Trophoblast cell (in vitro differentiated cells and primary cell): ENCODE results near the gene DNAJC4.
A peak's percentile ranks its signal among the peaks of the same experiment; 100 is the strongest.
"Not testable (repeated sequence)": the region's sequence is repeated elsewhere in the genome, so short reads cannot be mapped to it uniquely, and the experiment has no call there.

Experiments used
- DNase-seq, 2 donors: peaks; one replicate each; pipeline ENCODE4 v3.0.0-alpha.2; 2016
- H2AFZ ChIP-seq: 2 replicates; pipeline ENCODE4 v1.6.1; 2013; ENCODE audit warnings: low read length, moderate library complexity, mild to moderate bottlenecking; ENCODE audit not compliant: insufficient read depth, poor library complexity
- H2AK5ac ChIP-seq: 2 replicates; pipeline ENCODE4 v1.6.1; 2013; ENCODE audit warnings: mild to moderate bottlenecking, low read length
- H2BK120ac ChIP-seq: 2 replicates; pipeline ENCODE4 v1.6.1; 2013; ENCODE audit warnings: low read length, mild to moderate bottlenecking, moderate library complexity; ENCODE audit not compliant: insufficient read depth, poor library complexity
- H2BK12ac ChIP-seq: 2 replicates; pipeline ENCODE4 v1.6.1; 2013; ENCODE audit warnings: mild to moderate bottlenecking, low read length, moderate library complexity
- H2BK5ac ChIP-seq: 2 replicates; pipeline ENCODE4 v1.6.1; 2013; ENCODE audit warnings: low read length, low read depth, moderate library complexity, mild to moderate bottlenecking; ENCODE audit not compliant: poor library complexity
- H3K14ac ChIP-seq: 2 replicates; pipeline ENCODE4 v1.6.1; 2013; ENCODE audit warnings: mild to moderate bottlenecking, low read length
- H3K18ac ChIP-seq: 2 replicates; pipeline ENCODE4 v1.6.1; 2013; ENCODE audit warnings: mild to moderate bottlenecking, low read length
- H3K23ac ChIP-seq: 2 replicates; pipeline ENCODE4 v1.6.1; 2013; ENCODE audit warnings: low read length
- H3K27ac ChIP-seq: 2 replicates; pipeline ENCODE4 v1.5.1; 2013; ENCODE audit warnings: low read depth, mild to moderate bottlenecking, inconsistent platforms, low read length, moderate library complexity
- H3K27me3 ChIP-seq: 2 replicates; pipeline ENCODE4 v1.6.1; 2013; ENCODE audit warnings: inconsistent platforms, mild to moderate bottlenecking, low read length, moderate library complexity; ENCODE audit not compliant: insufficient read depth
- H3K36me3 ChIP-seq, 2 experiments: 1 replicate in 1 of 2; 2 replicates in 1 of 2; pipeline ENCODE4 v1.6.1; 2013; ENCODE audit warnings: low read length in 2 of 2, mild to moderate bottlenecking in 2 of 2, moderate library complexity in 1 of 2; ENCODE audit not compliant: insufficient read depth in 2 of 2, control insufficient read depth in 1 of 2
- H3K4ac ChIP-seq: 2 replicates; pipeline ENCODE4 v1.6.1; 2013; ENCODE audit warnings: low read depth, mild to moderate bottlenecking, low read length, moderate library complexity
- H3K4me1 ChIP-seq, 2 experiments: 1 replicate in 1 of 2; 2 replicates in 1 of 2; pipeline ENCODE4 v1.6.1; 2013; ENCODE audit warnings: low read length in 2 of 2, mild to moderate bottlenecking in 2 of 2, moderate library complexity in 1 of 2; ENCODE audit not compliant: insufficient read depth in 2 of 2, control insufficient read depth in 1 of 2
- H3K4me2 ChIP-seq: 2 replicates; pipeline ENCODE4 v1.6.1; 2013; ENCODE audit warnings: inconsistent platforms, mild to moderate bottlenecking, low read length, moderate library complexity
- H3K4me3 ChIP-seq: 2 replicates; pipeline ENCODE4 v1.5.1; 2013; ENCODE audit warnings: mild to moderate bottlenecking, low read depth, low read length, inconsistent platforms
- H3K79me1 ChIP-seq: one replicate; pipeline ENCODE4 v1.6.1; 2013; ENCODE audit warnings: low read length
- H3K79me2 ChIP-seq: 2 replicates; pipeline ENCODE4 v1.6.1; 2013; ENCODE audit warnings: low read length, mild to moderate bottlenecking; ENCODE audit not compliant: control insufficient read depth, insufficient read depth, poor library complexity
- H3K9ac ChIP-seq: 2 replicates; pipeline ENCODE4 v1.6.1; 2013; ENCODE audit warnings: mild to moderate bottlenecking, low read length
- H3K9me3 ChIP-seq: 2 replicates; pipeline ENCODE4 v1.6.1; 2013; ENCODE audit warnings: low read depth, mild to moderate bottlenecking, control low read depth, inconsistent platforms, low read length; ENCODE audit not compliant: insufficient read depth
- H4K12ac ChIP-seq: 2 replicates; pipeline ENCODE4 v1.6.1; 2013; ENCODE audit warnings: low read depth, mild to moderate bottlenecking, low read length, moderate library complexity
- H4K8ac ChIP-seq: 2 replicates; pipeline ENCODE4 v1.6.1; 2013; ENCODE audit warnings: low read depth, mild to moderate bottlenecking, low read length, moderate library complexity
- H4K91ac ChIP-seq: one replicate; pipeline ENCODE4 v1.6.1; 2013; ENCODE audit warnings: low read depth, mild to moderate bottlenecking, low read length, moderate library complexity
- WGBS: extraction: QIAGEN DNeasy Blood & Tissue Kit; methylation state at CpG from one replicate; pipeline ENCODE4 v1.1.7; 2013; ENCODE audit warnings: missing lambda C conversion rate; ENCODE audit not compliant: insufficient read length, insufficient coverage; ENCODE audit errors: extremely low coverage; 5-methylcytosine and 5-hydroxymethylcytosine counted together

Gene DNAJC4

DNA sequence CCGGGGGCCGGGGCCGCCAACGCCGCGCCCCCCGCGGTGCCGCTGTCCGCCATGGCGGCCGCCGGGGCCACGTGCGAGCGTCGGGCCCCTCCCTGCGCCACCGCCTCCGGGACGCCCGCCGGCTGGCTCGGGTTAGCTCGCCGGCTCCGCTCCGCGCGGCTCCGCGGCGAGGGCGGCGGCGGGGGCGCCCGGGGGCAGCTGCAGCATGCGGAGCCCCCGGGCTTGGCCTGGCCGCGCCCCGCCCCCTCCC is 16.2 kb downstream of the DNAJC4 start:
- not testable (repeated sequence) for H2BK12ac ChIP-seq, H3K4ac ChIP-seq, H3K18ac ChIP-seq, DNase-seq, H2AFZ ChIP-seq, H2AK5ac ChIP-seq, H2BK120ac ChIP-seq, H3K9me3 ChIP-seq, H3K23ac ChIP-seq, H3K27me3 ChIP-seq, H4K12ac ChIP-seq
- H3K27ac ChIP-seq = peak overlapping the region; percentile 87
- H3K4me3 ChIP-seq = peak overlapping the region; percentile 97
- peaks cover 40% of the 10 kb centered on the region for H3K79me1 ChIP-seq
- H3K14ac ChIP-seq = peak overlapping the region; percentile 78
- H4K91ac ChIP-seq = peak overlapping the region; percentile 75
- WGBS = no CpG with 5 or more reads among the region's 43 CpGs
- H3K9ac ChIP-seq = peak overlapping the region; percentile 92
- peaks cover 24 to 36% of the 10 kb centered on the region in 2 experiments for H3K4me1 ChIP-seq
- peak overlapping the region; percentile 23 for H2BK5ac ChIP-seq
- H3K79me2 ChIP-seq = peaks cover 28% of the 10 kb centered on the region
- peak overlapping the region; percentile 58 for H4K8ac ChIP-seq
- H3K4me2 ChIP-seq = peak overlapping the region; percentile 73
- peaks cover 19 to 26% of the 10 kb centered on the region in 2 experiments for H3K36me3 ChIP-seq

DNA sequence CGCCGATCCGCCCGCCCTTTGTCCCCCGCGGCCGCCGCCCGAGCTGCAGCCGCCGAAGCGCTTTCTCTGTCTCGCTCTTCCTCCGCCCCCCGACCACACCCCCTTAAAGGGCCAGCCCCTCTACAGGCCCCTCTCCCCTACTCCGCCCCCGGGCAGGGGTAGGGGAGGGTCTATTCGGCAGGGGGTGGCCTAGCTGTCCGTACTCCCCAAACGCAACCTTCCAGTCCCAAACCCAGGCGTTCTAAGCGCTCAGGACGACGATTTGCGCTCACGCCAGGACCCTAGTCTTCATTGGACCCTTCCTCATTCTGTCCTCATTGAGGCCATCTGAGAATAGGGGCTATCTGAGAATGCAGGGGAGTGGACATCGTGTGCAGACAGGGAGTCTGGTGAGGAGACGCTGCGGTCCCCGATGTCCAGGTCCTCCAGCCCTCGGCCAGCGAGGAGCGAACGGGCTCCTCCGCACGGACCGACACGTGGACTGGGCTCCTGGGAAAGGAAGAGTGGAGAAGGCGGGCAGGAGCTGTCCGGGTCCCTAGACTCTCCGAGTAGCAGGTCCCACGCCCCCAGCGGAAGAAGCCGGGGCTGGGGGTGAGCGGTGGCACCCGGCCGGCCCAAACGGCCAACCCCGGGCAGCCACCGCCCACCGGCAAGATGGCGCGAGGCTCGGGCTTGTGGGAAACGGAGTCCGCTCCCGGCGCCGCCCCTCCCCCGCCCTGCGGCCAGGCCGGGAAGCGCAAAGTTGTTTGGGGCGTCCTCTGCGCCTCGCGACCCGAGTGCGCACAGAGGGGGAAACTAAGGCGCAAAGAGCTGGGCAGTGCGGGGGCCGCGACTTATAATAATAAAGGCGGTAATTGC is 16.8 kb downstream of the DNAJC4 start, which contains the start of gene PPP1R14B:
TSS of gene PPP1R14B (minus strand) at position 73 of the 858 bp plus-strand sequence. CDS start 270 bp downstream, outside the sequence.
- Histone ChIP-seq H3K27me3 (no peaks in the 10 kb centered on the region), H3K4me3 (peak within 1 kb of the TSS; percentile 97), H3K9ac (peak within 1 kb of the TSS; percentile 93), H3K4me1 (peaks cover 25 to 38% of the 10 kb centered on the region in 2 experiments), H3K79me1 (peaks cover 40% of the 10 kb centered on the region), H2BK12ac (peak within 1 kb of the TSS; percentile 93), H3K4ac (peak within 1 kb of the TSS; percentile 89), H3K4me2 (peak within 1 kb of the TSS; percentile 73), H3K23ac (peak within 1 kb of the TSS; percentile 50), H4K8ac (peak within 1 kb of the TSS; percentile 97), H2BK5ac (peak within 1 kb of the TSS; percentile 41), H4K12ac (peak within 1 kb of the TSS; percentile 78), H3K36me3 (peaks cover 19 to 26% of the 10 kb centered on the region in 2 experiments), H2AFZ (peak within 1 kb of the TSS; percentile 90), H3K18ac (peak within 1 kb of the TSS; percentile 91), H2BK120ac (peak within 1 kb of the TSS; percentile 97), H2AK5ac (peak within 1 kb of the TSS; percentile 97), H3K14ac (peak within 1 kb of the TSS; percentile 97), H3K27ac (peak within 1 kb of the TSS; percentile 94), H4K91ac (peak within 1 kb of the TSS; percentile 98), H3K79me2 (peaks cover 28% of the 10 kb centered on the region), H3K9me3 (peaks cover 4% of the 10 kb centered on the region)
- WGBS = no CpG with 5 or more reads among the region's 74 CpGs
- peak; percentile 77 to 79 for DNase-seq

GRCh38 chr11:64247729-64248531 is 17.6 kb downstream of the DNAJC4 start:
- Histone ChIP-seq H2AK5ac (peak overlapping the region; percentile 32), H3K23ac (no peak overlapping the region), H3K4ac (peak overlapping the region; percentile 40), H3K79me2 (peaks cover 26% of the 10 kb centered on the region), H3K18ac (peak overlapping the region; percentile 16), H4K91ac (peak overlapping the region; percentile 90), H3K4me2 (peak overlapping the region; percentile 72), H3K27ac (peak overlapping the region; percentile 50), H2BK120ac (peak overlapping the region; percentile 64), H3K4me1 (peaks cover 21 to 33% of the 10 kb centered on the region in 2 experiments), H3K9me3 (peaks cover 4% of the 10 kb centered on the region), H3K4me3 (peak overlapping the region; percentile 55), H3K9ac (peak overlapping the region; percentile 65), H4K12ac (peak overlapping the region; percentile 78), H2BK5ac (peak overlapping the region; percentile 23), H4K8ac (peak overlapping the region; percentile 91), H2BK12ac (peak overlapping the region; percentile 11), H2AFZ (peak overlapping the region; percentile 63), H3K79me1 (peaks cover 38% of the 10 kb centered on the region), H3K36me3 (peaks cover 19 to 23% of the 10 kb centered on the region in 2 experiments), H3K14ac (peak overlapping the region; percentile 48), H3K27me3 (no peaks in the 10 kb centered on the region)
- no peak for DNase-seq
- no CpG with 5 or more reads among the region's 31 CpGs for WGBS

GRCh38 chr11:64248578-64248977 is 18.2 kb downstream of the DNAJC4 start:
- Histone ChIP-seq H2AK5ac (no peak overlapping the region), H4K91ac (no peak overlapping the region), H3K4me2 (no peak overlapping the region), H2BK12ac (peak overlapping the region; percentile 6), H2BK5ac (no peak overlapping the region), H4K8ac (no peak overlapping the region), H3K18ac (no peak overlapping the region), H4K12ac (no peak overlapping the region), H3K27me3 (no peaks in the 10 kb centered on the region), H3K27ac (no peak overlapping the region), H2AFZ (no peak overlapping the region), H3K4me1 (peaks cover 16 to 26% of the 10 kb centered on the region in 2 experiments), H3K79me1 (peaks cover 38% of the 10 kb centered on the region), H3K79me2 (peaks cover 24% of the 10 kb centered on the region), H3K4me3 (no peak overlapping the region), H3K23ac (no peak overlapping the region), H3K14ac (no peak overlapping the region), H3K36me3 (peaks cover 12 to 20% of the 10 kb centered on the region in 2 experiments), H3K4ac (no peak overlapping the region), H3K9me3 (peaks cover 4% of the 10 kb centered on the region), H3K9ac (no peak overlapping the region), H2BK120ac (no peak overlapping the region)
- no peak for DNase-seq
- WGBS = no CpG with 5 or more reads among the region's 7 CpGs
